ENCODE results near the gene UNK. TPM values are rescaled to one million over a fixed set of nuclear protein-coding genes. Genes with fewer than 3 reads are reported as not detected.

The UNK gene
- total RNA-seq, 1 donor from 2014 or later, result 21.2 TPM

GRCh38 chr17:75817571-75817970, 33.0 kb downstream of the UNK start:
- FAIRE-seq, result no peak
- DNase-seq (ENCODE audit: low spot score in 2 of 2), result no peak

- no peak for DNase-seq (ENCODE audit: low spot score in 2 of 2)
- FAIRE-seq, result no peak
Measured at GRCh38 chr17:75818326-75818885, 33.8 kb downstream of the UNK start.

GRCh38 chr17:75819116-75819515, 34.5 kb downstream of the UNK start:
- DNase-seq (ENCODE audit: low spot score in 2 of 2) (no peak), FAIRE-seq (no peak)

GRCh38 chr17:75819678-75820077, 35.1 kb downstream of the UNK start:
- FAIRE-seq (no peak), DNase-seq (ENCODE audit: low spot score in 2 of 2) (no peak)

- FAIRE-seq, result no peak
Measured at GRCh38 chr17:75820094-75821080, 35.8 kb downstream of the UNK start.

GRCh38 chr17:75821552-75821951, 36.9 kb downstream of the UNK start:
- no peak for DNase-seq (ENCODE audit: low spot score in 2 of 2)
- FAIRE-seq, result no peak

More at GRCh38 chr17:75820094-75821080, 35.8 kb downstream of the UNK start:
- DNase-seq (ENCODE audit: low spot score in 2 of 2), result no peak

- FAIRE-seq (no peak), DNase-seq (ENCODE audit: low spot score in 2 of 2) (peak; percentile 29 to 63)
Measured at GRCh38 chr17:75822119-75822799, 37.7 kb downstream of the UNK start.

- DNase-seq (ENCODE audit: low spot score in 2 of 2) (no peak), FAIRE-seq (no peak)
Measured at GRCh38 chr17:75822800-75823166, 38.2 kb downstream of the UNK start.

GRCh38 chr17:75823257-75824041, 38.8 kb downstream of the UNK start:
- FAIRE-seq (no peak), DNase-seq (ENCODE audit: low spot score in 2 of 2) (no peak)

- peak in 1 of 2 donors; percentile 30 for DNase-seq (ENCODE audit: low spot score in 2 of 2)
Measured at GRCh38 chr17:75824050-75824552, 39.5 kb downstream of the UNK start.

GRCh38 chr17:75824666-75825065, 40.1 kb downstream of the UNK start:
- DNase-seq (ENCODE audit: low spot score in 2 of 2) (no peak), FAIRE-seq (no peak)

More at GRCh38 chr17:75824050-75824552, 39.5 kb downstream of the UNK start:
- no peak for FAIRE-seq

- FAIRE-seq, result no peak
- no peak for DNase-seq (ENCODE audit: low spot score in 2 of 2)
Measured at GRCh38 chr17:75825149-75825552, 40.5 kb downstream of the UNK start.

GRCh38 chr17:75825748-75826370, 41.3 kb downstream of the UNK start:
- no peak for FAIRE-seq
- no peak for DNase-seq (ENCODE audit: low spot score in 2 of 2)

GRCh38 chr17:75826561-75827307, 42.1 kb downstream of the UNK start:
- no peak for FAIRE-seq
- DNase-seq (ENCODE audit: low spot score in 2 of 2), result no peak

GRCh38 chr17:75827308-75828075, 42.9 kb downstream of the UNK start:
- FAIRE-seq (no peak), DNase-seq (ENCODE audit: low spot score in 2 of 2) (peak; percentile 75 to 85)

GRCh38 chr17:75828076-75828400, 43.4 kb downstream of the UNK start:
- no peak for FAIRE-seq
- no peak for DNase-seq (ENCODE audit: low spot score in 2 of 2)

- no peak for DNase-seq (ENCODE audit: low spot score in 2 of 2)
Measured at GRCh38 chr17:75828741-75829140, 44.1 kb downstream of the UNK start.

GRCh38 chr17:75829747-75830146, 45.1 kb downstream of the UNK start:
- DNase-seq (ENCODE audit: low spot score in 2 of 2), result no peak
- FAIRE-seq, result no peak

More at GRCh38 chr17:75828741-75829140, 44.1 kb downstream of the UNK start:
- no peak for FAIRE-seq

All from frontal cortex (tissue), 4 donors.